ENCODE measurements around the gene GPRC6A.

The GPRC6A gene

GRCh38 chr6:116779573-116780164, 49.2 kb downstream of the GPRC6A start:
- TF ChIP-seq, protein P1, sequence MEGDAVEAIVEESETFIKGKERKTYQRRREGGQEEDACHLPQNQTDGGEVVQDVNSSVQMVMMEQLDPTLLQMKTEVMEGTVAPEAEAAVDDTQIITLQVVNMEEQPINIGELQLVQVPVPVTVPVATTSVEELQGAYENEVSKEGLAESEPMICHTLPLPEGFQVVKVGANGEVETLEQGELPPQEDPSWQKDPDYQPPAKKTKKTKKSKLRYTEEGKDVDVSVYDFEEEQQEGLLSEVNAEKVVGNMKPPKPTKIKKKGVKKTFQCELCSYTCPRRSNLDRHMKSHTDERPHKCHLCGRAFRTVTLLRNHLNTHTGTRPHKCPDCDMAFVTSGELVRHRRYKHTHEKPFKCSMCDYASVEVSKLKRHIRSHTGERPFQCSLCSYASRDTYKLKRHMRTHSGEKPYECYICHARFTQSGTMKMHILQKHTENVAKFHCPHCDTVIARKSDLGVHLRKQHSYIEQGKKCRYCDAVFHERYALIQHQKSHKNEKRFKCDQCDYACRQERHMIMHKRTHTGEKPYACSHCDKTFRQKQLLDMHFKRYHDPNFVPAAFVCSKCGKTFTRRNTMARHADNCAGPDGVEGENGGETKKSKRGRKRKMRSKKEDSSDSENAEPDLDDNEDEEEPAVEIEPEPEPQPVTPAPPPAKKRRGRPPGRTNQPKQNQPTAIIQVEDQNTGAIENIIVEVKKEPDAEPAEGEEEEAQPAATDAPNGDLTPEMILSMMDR (IDR thresholded peaks at IDR 0.05), result no peak
- H3K4me3 ChIP-seq (ENCODE audit: low read depth in 1 of 2, low read length in 1 of 2), result no peak overlapping the region

DNA sequence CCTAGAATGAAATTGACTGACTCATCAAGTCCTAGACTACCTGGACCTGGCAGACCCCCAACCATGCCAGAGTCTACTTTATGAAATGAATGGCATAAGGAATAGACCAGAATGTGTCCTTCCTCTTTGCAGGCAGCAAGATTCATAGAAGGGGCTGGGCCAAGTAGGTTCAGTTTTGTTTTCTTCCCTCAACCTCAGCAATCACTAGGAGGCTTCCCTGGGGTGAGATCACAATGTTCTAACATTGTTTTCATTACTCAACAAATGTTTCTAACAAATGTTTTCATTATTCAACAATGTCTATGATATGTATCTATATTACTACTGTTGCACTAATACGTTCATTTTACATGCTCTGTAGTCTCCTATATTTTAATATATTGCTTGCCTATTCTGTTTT, 55.0 kb downstream of the GPRC6A start:
- no peaks in the 10 kb centered on the region for H3K4me1 ChIP-seq (ENCODE audit: control insufficient read depth in 1 of 2, insufficient read depth in 1 of 2, low read depth in 1 of 2, low read length in 1 of 2)
- TF ChIP-seq, protein P1 (IDR thresholded peaks at IDR 0.05), result no peak

More at GRCh38 chr6:116779573-116780164, 49.2 kb downstream of the GPRC6A start:
- H3K27me3 ChIP-seq, result peaks cover 48% of the 10 kb centered on the region
- no peaks in the 10 kb centered on the region for H3K36me3 ChIP-seq
- H3K9me3 ChIP-seq, result no peaks in the 10 kb centered on the region
- no peaks in the 10 kb centered on the region for H3K4me1 ChIP-seq (ENCODE audit: control insufficient read depth in 1 of 2, insufficient read depth in 1 of 2, low read depth in 1 of 2, low read length in 1 of 2)
- no peak overlapping the region for H3K27ac ChIP-seq

GRCh38 chr6:116772450-116772849, 56.4 kb downstream of the GPRC6A start:
- TF ChIP-seq, protein P1 (IDR thresholded peaks at IDR 0.05), result no peak
- Histone ChIP-seq H3K4me1 (ENCODE audit: control insufficient read depth in 1 of 2, insufficient read depth in 1 of 2, low read depth in 1 of 2, low read length in 1 of 2) (no peaks in the 10 kb centered on the region), H3K36me3 (no peaks in the 10 kb centered on the region), H3K27ac (no peak overlapping the region), H3K9me3 (no peaks in the 10 kb centered on the region), H3K27me3 (peaks cover 36% of the 10 kb centered on the region), H3K4me3 (ENCODE audit: low read depth in 1 of 2, low read length in 1 of 2) (no peak overlapping the region)

More for the DNA sequence above, 55.0 kb downstream of the GPRC6A start:
- no peaks in the 10 kb centered on the region for H3K36me3 ChIP-seq
- no peak overlapping the region for H3K4me3 ChIP-seq (ENCODE audit: low read depth in 1 of 2, low read length in 1 of 2)
- no peaks in the 10 kb centered on the region for H3K9me3 ChIP-seq
- no peak overlapping the region for H3K27ac ChIP-seq
- H3K27me3 ChIP-seq, result peaks cover 28% of the 10 kb centered on the region

DNA sequence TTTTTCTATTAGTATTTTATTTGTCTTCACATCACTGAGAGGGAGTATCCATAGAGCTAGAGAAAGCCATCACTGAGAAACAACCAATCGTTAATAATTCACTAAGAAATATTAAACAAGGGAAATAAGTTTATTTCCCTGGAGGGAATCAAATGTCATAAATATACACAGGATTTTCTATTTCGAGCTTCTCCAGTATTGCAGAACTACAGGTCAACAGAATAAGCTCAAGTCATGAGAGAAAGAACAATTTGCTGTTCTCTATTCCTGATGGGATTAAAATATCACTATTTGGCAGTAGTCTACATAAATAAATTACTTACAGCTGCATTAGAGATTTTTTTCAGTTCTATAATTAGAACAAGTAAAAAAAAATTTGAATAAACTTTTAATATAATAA, 61.2 kb downstream of the GPRC6A start:
- TF ChIP-seq, protein P1 (IDR thresholded peaks at IDR 0.05), result no peak
- Histone ChIP-seq H3K4me1 (ENCODE audit: control insufficient read depth in 1 of 2, insufficient read depth in 1 of 2, low read depth in 1 of 2, low read length in 1 of 2) (peaks cover 0 to 10% of the 10 kb centered on the region in 2 experiments), H3K27ac (no peak overlapping the region), H3K4me3 (ENCODE audit: low read depth in 1 of 2, low read length in 1 of 2) (no peak overlapping the region), H3K36me3 (no peaks in the 10 kb centered on the region), H3K27me3 (peaks cover 84% of the 10 kb centered on the region), H3K9me3 (no peaks in the 10 kb centered on the region)

DNA sequence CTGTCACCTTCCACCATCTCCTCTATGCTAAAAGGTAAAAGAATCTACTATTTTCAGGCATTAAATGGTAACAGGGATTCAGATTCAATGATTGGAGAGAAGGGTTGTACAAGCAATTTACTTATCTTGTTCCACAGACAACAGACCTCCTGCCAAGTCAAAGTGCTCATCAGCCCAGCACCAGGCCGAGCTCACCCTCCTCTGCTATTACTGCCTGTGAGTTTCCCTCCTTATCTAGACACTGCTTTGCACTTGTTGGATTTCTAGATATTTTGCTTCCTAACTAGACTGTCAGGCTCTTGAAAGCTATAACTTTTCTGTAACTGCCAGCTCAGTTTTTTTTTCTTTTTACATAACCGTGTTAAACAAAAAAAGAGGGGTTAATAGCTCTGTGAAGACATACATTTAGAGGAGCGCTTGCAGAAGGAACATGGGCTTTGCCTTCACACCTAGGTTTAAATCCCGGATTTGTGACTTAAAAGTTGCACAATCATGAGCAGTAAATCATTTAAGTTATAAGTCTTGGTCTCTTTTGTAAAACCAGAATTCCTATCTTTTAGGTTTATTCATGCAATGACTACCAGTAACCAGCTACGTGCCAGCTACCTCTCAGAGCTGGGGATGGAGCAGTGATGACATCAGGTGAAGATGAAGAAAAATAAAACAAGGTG, 62.2 kb downstream of the GPRC6A start:
- Histone ChIP-seq H3K36me3 (no peaks in the 10 kb centered on the region), H3K4me3 (ENCODE audit: low read depth in 1 of 2, low read length in 1 of 2) (no peak overlapping the region), H3K4me1 (ENCODE audit: control insufficient read depth in 1 of 2, insufficient read depth in 1 of 2, low read depth in 1 of 2, low read length in 1 of 2) (peaks cover 0 to 10% of the 10 kb centered on the region in 2 experiments), H3K9me3 (no peaks in the 10 kb centered on the region), H3K27me3 (peaks cover 94% of the 10 kb centered on the region), H3K27ac (no peak overlapping the region)
- TF ChIP-seq, protein P1 (IDR thresholded peaks at IDR 0.05), result no peak

All from neutrophil (primary cell).